NCI-H82 (cell line): Measurements from ENCODE around the gene PRRC2B.
"Not testable (repeated sequence)": the region's sequence is repeated elsewhere in the genome, so short reads cannot be mapped to it uniquely, and the experiment has no call there.

Source experiments
- DNase-seq: peaks from one replicate; lab custom pipeline; 2025; lab: John Stamatoyannopoulos, UW

Gene PRRC2B

DNA sequence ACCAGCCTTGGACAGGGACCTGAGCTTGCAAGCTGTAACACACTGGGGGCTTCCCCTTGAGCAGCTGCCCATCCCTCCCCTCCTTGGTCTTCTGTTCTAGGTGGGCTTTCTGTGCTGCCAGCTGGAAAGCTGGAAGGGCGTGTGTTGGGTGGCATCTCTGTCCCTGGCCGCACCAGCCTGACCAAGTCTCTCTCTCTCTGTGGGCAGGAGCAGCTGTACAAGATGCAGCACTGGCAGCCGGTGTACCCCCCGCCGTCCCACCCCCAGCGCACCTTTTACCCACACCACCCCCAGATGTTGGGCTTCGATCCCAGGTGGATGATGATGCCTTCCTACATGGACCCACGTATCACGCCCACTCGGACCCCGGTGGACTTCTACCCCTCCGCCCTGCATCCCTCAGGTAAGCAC, 76.7 kb downstream of the PRRC2B start:
- DNase-seq, result no peak

- not testable (repeated sequence) for DNase-seq
Observed at GRCh38 chr9:131472085-131472484, 78.2 kb downstream of the PRRC2B start.

GRCh38 chr9:131473198-131473885, 79.5 kb downstream of the PRRC2B start:
- DNase-seq, result no peak

DNA sequence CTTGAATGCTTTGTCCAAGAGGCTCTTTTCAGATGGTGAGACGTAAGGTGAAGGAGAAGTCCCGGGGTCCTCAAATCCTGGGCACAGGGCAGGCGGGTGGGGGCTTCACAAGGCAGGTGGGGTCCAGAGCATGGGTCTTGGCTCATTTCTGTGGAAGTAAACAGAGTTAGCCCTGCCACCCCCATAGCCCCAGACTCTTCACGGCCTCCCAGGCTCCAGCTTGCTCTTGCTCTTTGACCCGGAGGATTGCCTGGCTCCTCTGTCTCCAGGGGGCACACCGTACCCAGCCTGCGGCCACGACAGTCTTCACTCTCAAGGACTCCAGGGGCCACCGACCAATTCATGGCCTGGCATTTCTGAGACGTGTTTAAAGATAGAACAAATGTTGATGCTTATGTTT, 80.0 kb downstream of the PRRC2B start:
- DNase-seq, result no peak

GRCh38 chr9:131474711-131475110, 80.8 kb downstream of the PRRC2B start:
- no peak for DNase-seq

DNA sequence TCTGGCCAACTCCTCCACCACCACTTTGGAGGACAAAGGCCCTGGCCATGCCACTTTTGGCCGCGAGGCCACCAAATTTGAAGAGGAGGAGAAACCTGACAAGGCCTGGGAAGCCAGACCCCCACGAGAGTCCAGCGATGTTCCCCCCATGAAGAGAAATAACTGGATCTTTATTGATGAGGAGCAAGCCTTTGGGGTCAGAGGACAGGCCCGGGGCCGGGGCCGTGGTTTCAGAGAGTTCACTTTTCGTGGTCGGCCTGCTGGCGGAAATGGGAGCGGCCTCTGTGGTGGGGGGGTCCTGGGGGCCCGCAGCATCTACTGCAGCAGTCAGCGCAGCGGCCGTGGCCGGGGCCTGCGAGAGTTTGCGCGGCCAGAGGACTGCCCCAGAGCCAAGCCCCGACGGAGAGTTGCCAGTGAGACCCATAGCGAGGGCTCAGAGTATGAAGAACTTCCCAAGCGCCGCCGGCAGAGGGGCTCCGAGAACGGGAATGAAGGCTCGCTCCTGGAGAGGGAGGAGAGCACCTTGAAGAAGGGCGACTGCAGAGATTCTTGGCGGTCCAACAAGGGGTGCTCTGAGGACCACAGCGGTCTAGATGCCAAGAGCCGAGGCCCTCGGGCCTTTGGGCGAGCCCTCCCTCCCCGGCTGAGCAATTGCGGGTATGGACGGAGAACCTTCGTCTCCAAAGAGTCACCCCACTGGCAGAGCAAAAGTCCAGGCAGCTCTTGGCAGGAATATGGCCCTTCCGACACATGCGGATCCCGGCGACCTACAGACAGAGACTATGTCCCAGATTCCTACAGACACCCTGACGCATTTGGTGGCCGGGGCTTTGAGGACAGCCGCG, 81.4 kb downstream of the PRRC2B start:
- DNase-seq, result no peak

DNA sequence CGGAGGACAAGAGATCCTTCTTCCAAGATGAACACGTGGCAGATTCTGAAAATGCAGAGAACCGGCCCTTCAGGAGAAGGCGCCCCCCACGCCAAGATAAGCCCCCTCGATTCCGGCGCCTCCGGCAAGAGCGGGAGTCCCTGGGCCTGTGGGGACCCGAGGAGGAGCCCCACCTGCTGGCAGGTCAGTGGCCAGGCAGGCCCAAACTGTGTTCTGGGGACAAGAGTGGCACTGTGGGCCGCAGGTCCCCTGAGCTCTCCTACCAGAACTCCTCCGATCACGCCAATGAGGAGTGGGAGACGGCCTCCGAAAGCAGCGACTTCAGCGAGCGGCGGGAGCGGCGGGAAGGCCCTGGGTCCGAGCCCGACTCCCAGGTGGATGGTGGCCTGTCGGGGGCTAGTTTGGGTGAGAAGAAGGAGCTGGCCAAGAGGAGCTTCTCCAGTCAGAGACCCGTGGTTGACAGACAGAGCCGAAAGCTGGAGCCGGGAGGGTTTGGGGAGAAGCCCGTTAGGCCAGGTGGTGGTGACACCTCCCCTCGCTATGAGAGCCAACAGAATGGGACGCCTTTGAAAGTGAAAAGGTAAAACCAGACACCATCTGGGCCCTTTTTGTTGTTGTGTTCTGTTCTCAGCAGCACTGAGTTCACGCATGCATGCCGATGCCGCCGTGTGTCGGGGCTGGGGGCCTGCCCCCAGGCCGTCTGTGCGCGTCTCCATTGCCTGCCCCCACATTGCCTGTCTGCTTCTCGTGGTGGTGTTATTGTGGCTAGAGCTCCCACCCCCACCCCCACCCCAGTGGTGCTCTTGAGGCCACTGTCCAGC, 82.3 kb downstream of the PRRC2B start:
- no peak for DNase-seq

- no peak for DNase-seq
Observed at GRCh38 chr9:131476777-131477345, 83.0 kb downstream of the PRRC2B start.

DNA sequence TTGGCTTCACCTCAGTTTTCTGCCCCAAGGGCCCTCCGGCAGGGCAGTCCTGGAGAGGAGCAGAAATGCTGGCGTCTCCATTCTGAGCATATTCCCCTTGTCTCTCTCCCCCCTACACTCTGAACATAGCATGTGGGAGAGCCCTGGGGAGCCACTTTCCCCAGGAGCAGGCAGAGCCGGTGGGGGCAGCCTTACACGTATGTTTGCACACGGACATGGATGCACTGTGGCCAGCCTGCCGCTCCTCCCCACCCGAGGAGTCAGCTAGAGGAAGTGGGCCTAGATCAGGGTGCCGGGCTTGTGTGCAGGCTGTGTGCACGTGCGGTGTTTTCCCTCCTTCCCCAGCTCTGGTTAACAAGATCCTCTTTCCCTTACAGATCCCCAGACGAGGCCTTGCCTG, 83.5 kb downstream of the PRRC2B start:
- no peak for DNase-seq

- no peak for DNase-seq
Observed at GRCh38 chr9:131477816-131478419, 84.0 kb downstream of the PRRC2B start.

DNA sequence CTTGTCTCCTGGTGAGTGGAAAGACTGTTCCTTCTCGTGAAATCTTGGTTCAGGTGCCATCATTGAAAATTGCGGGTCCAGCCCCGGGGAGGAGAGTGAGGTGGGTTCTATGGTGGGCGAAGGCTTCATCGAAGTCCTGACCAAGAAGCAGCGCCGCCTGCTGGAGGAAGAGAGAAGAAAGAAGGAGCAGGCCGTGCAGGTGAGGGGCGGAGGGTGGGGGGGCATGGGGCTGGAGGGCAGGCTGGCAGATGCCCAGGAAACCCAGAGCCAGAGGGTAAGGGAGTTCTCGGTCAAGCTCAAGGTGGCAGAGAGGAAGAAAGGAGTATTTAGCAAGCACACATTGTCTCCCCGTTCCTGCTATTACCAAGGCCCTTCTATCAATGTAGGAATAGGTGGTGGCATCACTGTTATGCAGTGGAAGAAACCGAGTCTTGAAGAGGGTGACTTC, 84.6 kb downstream of the PRRC2B start:
- peak; percentile 77 for DNase-seq

DNA sequence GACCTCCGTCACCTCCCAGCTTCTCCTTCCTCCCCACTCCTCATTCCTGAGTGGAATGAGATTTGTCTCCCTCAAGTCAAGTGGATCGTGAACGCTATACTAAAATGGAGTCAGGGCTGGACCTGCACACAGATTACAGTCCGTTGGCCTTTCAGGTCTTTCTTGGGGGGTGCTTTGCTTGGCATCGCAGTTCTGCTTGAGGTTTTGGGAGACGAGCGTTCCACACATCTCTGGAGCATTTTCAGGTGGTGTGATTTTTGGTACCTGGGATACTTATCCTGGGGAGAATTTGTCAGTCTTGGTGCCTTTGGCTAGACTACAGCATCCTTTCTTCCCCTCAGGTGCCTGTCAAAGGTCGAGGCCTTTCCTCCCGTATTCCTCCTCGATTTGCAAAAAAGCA, 85.0 kb downstream of the PRRC2B start:
- no peak for DNase-seq

- no peak for DNase-seq
Observed at GRCh38 chr9:131480258-131480657, 86.4 kb downstream of the PRRC2B start.

GRCh38 chr9:131481441-131482342, 87.8 kb downstream of the PRRC2B start:
- DNase-seq, result no peak

DNA sequence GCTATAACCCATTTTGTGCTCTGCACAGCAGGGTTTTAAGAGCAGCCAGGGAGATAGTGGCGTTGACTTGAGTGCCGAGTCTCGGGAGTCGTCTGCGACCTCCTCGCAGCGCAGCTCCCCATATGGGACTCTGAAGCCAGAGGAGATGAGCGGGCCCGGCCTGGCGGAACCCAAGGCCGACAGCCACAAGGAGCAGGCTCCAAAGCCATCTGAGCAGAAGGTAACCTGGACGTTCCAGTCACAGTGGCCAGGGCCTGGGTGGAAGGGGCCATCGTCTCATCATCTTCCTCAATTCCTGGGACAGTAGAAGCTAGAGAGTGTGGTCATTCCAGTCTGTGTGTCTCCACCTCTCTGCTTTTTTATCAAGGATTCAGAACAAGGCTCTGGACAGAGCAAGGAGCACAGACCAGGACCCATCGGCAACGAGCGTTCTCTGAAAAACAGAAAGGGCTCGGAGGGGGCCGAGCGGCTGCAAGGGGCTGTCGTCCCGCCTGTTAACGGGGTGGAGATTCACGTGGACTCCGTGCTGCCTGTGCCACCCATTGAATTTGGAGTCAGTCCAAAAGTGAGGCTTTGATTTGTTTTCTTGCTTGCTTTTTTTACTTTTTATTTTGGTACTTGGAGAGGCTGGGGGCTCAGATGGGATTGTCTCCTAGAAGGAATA, 88.6 kb downstream of the PRRC2B start:
- no peak for DNase-seq

DNA sequence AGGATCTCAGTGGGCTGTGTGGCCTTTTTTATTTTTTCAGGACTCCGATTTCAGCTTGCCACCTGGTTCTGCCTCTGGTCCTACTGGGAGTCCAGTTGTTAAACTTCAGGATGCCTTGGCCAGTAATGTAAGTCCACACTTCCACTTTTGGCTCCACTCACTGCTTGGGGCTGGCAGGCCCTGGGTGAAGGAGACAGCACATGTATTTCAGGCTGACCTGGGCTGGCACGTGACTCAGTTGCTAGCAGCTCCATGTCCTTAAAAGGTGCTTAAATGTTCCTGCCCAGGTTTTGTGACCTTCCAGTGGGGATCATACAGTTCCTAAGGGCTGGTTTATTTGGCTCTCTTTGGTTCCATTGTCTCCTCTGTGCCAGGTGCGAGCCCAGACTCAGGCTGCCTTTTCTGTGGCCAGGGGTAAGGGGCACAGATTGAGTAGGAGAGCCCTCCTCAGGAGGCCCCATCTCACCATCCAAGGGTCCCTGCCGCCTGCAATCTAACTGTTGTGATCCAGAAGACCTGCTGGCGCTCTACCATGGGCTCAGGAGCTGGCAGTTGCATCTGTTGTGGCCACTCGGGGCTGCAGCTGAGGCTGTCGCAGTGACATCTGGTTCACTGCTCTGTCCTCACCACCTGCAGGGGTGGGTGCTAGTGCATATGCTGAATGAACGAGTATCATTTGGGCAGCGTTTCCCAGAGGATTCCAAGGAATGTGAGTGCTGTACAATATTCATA, 89.6 kb downstream of the PRRC2B start:
- no peak for DNase-seq

DNA sequence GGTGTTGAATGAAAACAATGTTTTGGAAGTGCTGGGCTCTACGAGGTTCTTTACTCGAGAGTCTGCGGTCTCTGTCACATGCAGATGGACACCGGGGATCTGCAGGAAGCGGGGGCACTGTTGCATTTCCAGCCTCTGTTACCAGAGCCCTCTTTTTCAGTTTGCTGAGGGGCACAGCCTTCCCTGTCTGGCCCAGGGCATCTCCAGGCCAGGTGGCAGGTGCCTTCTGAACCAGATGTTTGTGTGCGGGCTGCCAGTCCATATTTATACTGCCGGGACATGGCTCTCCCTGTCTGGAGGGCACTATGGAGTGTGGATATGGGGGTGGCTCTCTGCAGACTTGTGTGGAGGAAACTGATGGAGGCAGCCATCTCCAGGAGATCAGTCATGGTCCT, 90.2 kb downstream of the PRRC2B start:
- no peak for DNase-seq

GRCh38 chr9:131484560-131485185, 90.8 kb downstream of the PRRC2B start:
- DNase-seq, result no peak

DNA sequence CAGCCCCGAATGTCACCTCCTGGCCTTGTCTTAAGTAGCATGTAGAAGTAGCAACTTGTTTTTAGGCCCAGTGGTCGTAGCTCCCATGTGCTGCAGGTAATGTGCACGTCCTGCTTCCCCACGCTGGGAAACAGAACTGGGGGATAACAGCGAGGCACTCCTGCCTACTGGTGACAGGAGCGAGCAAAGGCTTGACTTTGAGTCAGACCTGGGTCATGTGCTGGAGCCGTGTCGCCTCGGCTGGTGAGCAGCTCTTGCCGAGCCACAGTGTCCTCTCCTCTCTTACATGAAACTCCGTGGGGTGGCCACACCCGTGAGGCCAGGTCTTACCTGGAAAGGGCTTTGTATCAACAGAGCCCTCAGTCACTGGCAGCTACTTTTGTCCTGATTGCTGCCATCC, 91.3 kb downstream of the PRRC2B start:
- no peak for DNase-seq
